ENCODE measurements around the gene METTL25B. TPM values are rescaled to one million over a fixed set of nuclear protein-coding genes. Genes with fewer than 3 reads are reported as not detected.

Gene METTL25B
- total RNA-seq, 1 experiment from 2014 or later, result 11.9 TPM

DNA sequence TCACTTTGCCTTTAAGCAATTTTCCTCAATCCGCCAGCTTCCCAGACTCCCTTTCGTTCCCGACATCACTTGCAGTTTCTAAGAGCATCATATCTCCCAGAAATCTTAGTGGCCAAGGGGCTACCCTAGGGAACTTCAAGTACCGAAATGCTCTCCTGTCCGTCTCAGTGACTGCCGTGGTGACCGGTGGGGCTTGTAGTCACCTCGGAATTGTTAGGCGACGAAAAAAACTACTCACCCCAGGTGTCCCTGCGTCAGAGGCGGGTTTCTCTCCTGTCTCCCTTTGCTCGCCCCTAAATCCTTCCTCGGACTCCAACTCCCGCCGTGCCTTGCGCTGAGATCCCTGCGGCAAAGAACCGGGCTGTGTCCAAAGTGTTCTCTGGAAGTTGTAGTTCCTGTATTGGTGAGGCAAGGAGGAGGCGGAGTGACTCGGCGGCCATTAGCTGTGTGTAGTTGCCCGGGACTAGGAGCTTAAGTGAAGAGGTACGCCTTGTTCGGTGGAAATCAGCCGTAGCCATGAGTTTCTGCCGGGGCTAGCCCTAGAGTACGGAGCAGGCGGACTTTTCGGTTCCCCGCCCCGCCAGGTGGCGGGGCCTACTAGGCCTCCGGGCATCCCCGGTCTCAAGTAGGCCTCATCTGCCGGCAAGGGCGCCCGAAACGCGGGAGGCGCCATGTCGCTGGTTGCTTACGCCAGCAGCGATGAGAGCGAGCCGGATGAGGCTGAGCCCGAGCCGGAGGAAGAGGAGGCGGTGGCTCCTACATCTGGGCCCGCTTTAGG lies 39.0 kb downstream of the METTL25B start, which contains the start of gene PRCC:
Gene PRCC, plus strand, starts transcription at position 435 of the 778 bp plus-strand sequence. Its CDS starts 237 bp downstream, at position 672.
- peak; percentile 99 for DNase-seq (ENCODE audit: low read depth)

DNA sequence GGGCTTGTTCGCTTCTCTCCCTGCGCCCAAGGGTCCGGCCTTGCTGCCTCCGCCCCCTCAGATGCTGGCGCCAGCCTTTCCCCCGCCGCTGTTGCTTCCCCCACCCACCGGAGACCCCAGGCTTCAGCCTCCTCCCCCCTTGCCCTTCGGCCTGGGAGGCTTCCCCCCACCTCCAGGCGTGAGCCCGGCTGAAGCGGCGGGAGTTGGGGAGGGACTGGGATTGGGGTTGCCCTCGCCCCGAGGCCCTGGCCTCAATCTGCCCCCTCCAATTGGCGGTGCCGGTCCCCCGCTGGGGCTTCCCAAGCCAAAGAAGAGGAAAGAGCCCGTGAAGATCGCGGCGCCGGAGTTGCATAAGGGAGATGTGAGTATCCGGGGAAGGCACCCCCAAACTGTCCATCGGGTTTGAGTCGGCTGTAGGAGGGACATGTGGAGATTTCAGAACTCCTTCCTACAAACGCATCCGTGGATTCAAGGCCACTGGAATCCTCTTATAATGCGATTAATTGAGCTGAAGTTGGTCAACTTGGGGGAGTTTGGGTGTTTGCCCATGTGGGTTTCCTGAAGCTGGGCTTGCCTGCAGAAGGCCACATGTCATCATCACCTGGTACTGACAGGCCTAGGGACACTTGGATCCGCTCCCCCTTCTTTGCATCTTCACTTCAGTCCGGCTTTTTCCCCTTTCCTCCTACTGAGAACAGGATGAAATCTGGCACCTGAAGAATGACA lies 39.8 kb downstream of the METTL25B start:
- DNase-seq (ENCODE audit: low read depth), result peak; percentile 29

DNA sequence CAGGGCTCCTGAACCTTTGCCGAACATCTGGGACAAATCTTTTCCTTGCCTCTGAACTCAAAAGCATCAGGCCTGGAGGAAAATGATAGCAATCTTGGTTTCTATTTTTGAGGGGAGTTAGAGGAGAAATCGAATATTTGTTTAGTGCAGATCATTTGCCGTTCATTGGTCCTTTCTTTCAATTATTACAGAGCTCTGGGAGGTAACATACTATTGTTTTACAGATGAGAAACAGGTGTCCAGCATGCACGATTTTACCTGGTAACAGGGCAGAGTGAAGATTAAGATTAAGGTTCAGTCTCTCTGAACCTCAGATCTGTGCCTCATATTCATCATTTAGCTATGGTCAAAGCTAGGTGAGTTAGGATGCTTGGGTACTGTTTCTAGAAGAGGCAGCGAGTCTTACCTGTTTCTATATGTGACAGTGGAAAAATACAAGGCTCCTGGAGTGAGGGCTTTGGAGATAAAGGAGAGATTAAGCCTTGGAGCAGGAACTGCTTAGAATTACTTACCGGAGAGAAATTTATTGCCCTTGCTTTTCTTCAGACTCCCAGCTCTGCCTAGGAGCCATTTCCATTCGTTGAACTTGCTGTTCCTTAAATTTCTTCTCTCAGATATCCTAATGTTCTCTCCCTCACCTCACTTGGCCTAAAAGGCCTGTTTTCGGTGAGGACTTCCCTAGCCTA lies 40.5 kb downstream of the METTL25B start:
- DNase-seq (ENCODE audit: low read depth), result no peak

DNA sequence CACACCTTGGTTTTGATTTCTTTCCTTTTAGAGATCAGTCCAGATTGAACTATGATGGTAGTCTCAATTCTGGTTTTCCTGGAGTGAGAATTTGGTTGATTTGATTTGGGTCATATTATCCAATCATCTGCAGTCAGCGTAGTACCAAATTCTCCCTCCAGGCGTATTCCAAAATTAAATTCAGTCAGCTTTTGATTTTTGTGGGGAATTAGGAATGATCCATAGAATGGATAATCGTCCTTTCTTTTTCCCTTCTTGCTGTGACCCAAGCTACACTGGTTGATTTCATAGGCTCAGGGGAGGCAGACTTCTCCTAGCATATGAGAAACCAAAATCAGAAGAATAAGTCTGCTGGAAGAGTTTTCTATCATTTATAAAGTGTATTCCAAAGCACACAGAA lies 44.0 kb downstream of the METTL25B start:
- DNase-seq (ENCODE audit: low read depth), result no peak

DNA sequence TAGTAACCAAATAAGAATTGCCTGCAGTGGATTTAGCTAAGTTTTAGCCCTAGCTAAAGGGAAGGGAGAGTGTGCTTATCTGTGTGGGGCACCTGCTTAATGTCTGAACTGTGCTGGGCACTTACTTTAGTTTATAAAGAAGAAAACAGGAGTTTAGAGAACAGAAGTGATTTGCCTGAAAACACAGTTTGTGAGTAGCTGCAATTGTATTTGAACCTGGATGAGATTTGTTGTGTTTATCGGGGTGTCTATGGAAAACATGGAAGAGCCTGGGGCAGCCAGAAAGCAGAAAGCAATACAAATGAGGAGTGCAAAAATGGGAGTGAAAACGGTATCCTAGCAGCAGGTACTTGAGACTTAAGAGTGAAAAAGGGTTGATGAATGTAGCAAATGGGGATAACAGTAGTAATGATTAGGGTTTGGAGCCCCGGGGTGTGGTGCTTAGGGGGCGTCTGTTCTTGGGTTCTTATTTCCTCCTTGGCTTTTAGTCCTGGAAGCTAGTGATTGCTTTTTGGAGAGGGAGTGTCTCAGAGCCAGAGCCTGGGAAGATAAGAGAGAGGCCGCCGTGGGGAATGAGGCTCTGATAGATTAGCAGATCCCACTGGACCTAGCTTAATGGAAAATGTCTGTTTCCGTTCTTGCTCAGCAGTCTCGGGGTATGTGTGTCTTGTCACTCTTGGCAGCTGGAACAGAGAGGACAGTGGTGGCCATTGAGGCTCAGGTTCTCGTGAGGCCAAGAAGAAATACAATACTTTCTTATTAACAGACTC lies 44.6 kb downstream of the METTL25B start:
- DNase-seq (ENCODE audit: low read depth), result no peak

DNA sequence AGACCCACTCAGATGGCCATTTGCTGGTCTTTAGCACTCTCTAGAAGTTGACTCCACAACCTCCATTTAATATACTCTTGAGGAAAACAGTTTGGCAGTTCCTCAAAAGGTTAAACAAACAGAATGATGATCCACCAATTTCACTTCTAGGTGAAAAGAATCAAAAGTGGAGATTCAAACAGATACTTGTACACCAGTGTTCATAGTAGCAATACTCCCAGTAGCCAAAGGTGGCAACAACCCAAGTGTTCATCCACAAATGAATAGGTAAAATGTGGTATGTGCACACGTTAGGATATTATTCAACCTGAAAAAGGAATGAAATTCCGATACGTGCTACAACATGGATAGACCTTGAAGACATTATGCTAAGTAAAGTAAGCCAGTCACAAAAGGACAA lies 45.3 kb downstream of the METTL25B start:
- no peak for DNase-seq (ENCODE audit: low read depth)

DNA sequence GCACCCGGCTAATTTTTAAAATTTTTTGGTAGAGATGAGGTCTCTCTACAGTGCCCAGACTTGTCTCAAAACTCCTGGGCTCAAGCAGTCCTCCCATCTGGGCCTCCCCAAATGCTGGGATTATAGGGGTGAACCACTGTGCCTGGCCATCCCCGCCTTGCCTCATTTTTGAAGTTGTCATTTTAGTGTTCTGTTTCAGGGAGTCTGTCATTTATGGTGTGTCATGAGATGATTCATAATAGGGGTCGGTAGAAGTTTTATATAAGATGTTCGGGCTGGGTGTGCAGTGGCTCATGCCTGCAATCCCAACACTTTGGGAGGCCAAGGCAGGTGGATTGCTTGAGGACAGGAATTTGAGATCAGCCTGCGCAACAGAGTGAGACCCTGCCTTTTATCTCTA lies 47.5 kb downstream of the METTL25B start:
- no peak for DNase-seq (ENCODE audit: low read depth)

DNA sequence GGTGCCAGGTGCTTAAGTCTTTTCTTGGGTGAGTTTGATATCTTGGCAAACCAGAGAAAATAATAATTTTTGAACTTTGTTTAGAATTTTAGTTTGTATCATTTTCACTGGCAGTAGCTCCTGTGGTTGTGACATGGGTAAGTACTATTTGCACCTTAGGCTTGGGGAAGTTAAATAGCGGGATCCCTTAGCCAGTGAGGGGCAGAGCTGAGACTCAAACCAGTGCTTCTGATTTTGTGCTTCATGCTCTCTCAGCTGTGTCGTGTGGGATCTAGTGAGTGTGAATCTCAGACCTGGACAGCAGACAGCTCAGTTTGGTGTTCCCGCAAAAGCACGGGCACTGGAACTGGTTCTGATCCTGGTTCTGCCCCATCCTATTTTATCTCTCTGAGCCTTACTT lies 48.7 kb downstream of the METTL25B start:
- no peak for DNase-seq (ENCODE audit: low read depth)

DNA sequence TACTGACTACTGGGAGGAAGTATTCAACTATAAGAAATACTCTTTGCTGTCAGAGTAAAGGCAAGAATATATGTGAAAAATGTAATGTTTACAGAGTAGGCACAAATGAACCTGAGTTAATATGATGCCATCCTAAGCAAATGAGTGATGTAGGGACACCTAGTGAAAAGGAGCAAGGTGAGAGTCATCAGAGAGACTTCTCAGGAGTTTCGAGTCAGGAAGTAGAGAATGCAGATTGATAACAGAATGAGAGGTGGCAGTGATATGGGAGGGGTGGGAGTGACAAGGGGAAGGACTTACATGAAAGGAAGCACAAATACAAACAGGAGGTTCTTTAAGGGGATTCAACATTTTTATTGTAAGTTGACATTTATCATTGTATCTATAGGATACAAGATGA lies 49.3 kb downstream of the METTL25B start:
- no peak for DNase-seq (ENCODE audit: low read depth)

DNA sequence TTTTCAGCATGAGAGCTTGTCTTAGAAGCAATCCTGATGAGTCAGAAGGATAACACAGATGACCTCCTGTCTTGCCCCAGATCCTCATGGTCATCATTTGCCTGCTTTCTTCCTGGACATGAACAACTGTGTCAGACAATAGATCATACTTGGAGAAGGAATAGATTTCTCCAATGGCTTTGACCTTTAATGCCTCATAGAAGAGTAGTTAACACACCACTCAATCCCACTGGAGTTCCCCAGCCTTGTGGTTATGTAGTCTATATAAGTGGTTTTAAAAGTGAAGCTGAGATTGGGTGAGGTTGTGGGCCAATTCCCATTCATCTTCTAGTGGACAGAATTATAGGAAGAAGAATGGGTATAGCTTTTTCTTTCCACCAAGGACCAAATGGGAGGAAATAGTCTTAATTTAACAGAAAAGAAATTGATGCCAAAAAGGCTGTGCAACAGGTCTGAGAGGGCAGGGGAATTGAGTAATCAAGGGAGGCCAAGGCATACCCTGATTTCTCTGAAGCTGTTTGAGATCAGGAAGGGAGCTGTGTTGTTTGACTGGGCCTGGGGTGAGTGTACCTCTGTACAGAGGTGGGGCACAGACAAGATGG lies 53.4 kb downstream of the METTL25B start:
- DNase-seq (ENCODE audit: low read depth), result no peak

DNA sequence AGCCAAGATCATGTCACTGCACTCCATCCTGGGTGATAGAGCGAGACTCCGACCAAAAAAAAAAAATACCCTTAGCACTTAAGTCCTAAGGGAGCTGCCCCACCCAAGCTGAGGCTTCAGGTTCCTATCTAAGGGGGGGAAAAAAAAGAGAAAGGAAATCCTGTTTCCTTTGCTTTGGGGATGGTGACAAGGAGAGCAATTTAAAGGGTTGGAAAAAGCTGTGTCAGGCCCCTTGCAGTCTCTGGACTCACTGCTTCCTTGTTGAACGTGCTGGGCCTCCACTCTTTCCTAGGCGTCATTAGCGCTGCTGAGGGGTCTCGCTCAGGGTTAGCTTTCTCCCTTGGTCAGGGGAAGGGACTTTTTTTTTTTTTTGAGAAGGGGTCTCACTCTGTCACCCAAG lies 57.2 kb downstream of the METTL25B start:
- DNase-seq (ENCODE audit: low read depth), result no peak

Other genes starting within 250 kb of the METTL25B start
- gene MEF2D, start 227.7 kb upstream of the METTL25B start, total RNA-seq (2014; rRNA removed; shearing (Covaris generic)), result 2.5 and 6.1 TPM in 2 replicates
- 43.6 and 45.7 TPM in 2 replicates for gene IQGAP3, start 155.9 kb upstream of the METTL25B start, total RNA-seq (2014; rRNA removed; shearing (Covaris generic))
- gene TTC24, start 148.7 kb upstream of the METTL25B start, total RNA-seq (2014; rRNA removed; shearing (Covaris generic)), result not detected in 2 replicates
- 81.9 and 87.9 TPM in 2 replicates for gene NAXE, start 136.7 kb upstream of the METTL25B start, total RNA-seq (2014; rRNA removed; shearing (Covaris generic))
- 32.6 and 42.1 TPM in 2 replicates for gene GPATCH4, start 127.0 kb upstream of the METTL25B start, total RNA-seq (2014; rRNA removed; shearing (Covaris generic))
- gene HAPLN2, start 109.1 kb upstream of the METTL25B start, total RNA-seq (2014; rRNA removed; shearing (Covaris generic)), result 0.23 TPM in 1 of 2 replicates, not detected in the other
- gene BCAN, start 86.4 kb upstream of the METTL25B start, total RNA-seq (2014; rRNA removed; shearing (Covaris generic)), result not detected in 2 replicates
- 0.51 and 0.89 TPM in 2 replicates for gene NES, start 51.1 kb upstream of the METTL25B start, total RNA-seq (2014; rRNA removed; shearing (Covaris generic))
- gene CRABP2, start 22.9 kb upstream of the METTL25B start, total RNA-seq (2014; rRNA removed; shearing (Covaris generic)), result 21.4 and 36.0 TPM in 2 replicates
- 31.7 and 59.8 TPM in 2 replicates for gene ISG20L2, start 297 bp downstream of the METTL25B start, total RNA-seq (2014; rRNA removed; shearing (Covaris generic))
- 144 and 148 TPM in 2 replicates for gene MRPL24, start 12.6 kb downstream of the METTL25B start, total RNA-seq (2014; rRNA removed; shearing (Covaris generic))
- 484 and 537 TPM in 2 replicates for gene HDGF, start 23.2 kb downstream of the METTL25B start, total RNA-seq (2014; rRNA removed; shearing (Covaris generic))
- 43.7 and 44.6 TPM in 2 replicates for gene PRCC, start 39.1 kb downstream of the METTL25B start, total RNA-seq (2014; rRNA removed; shearing (Covaris generic))
- gene SH2D2A, start 88.4 kb downstream of the METTL25B start, total RNA-seq (2014; rRNA removed; shearing (Covaris generic)), result 0.51 and 0.57 TPM in 2 replicates
- not detected in 2 replicates for gene INSRR, start 130.6 kb downstream of the METTL25B start, total RNA-seq (2014; rRNA removed; shearing (Covaris generic))
- gene NTRK1, start 132.4 kb downstream of the METTL25B start, total RNA-seq (2014; rRNA removed; shearing (Covaris generic)), result 0.40 TPM in 1 of 2 replicates, not detected in the other
- 0.06 TPM in 1 of 2 replicates, not detected in the other for gene PEAR1, start 165.2 kb downstream of the METTL25B start, total RNA-seq (2014; rRNA removed; shearing (Covaris generic))
- gene LRRC71, start 192.2 kb downstream of the METTL25B start, total RNA-seq (2014; rRNA removed; shearing (Covaris generic)), result not detected in 2 replicates

Data from Daoy (cell line).